ENCODE results near the gene ARHGAP25. TPM values are rescaled to one million over a fixed set of nuclear protein-coding genes. Genes with fewer than 3 reads are reported as not detected.

ARHGAP25 gene
- total and polyA plus RNA-seq, 2 experiments from 2014 or later, result 1.9 to 2.0 TPM

GRCh38 chr2:68849579-68850030, 115.0 kb downstream of the ARHGAP25 start (continued):
- TF ChIP-seq, protein P1, sequence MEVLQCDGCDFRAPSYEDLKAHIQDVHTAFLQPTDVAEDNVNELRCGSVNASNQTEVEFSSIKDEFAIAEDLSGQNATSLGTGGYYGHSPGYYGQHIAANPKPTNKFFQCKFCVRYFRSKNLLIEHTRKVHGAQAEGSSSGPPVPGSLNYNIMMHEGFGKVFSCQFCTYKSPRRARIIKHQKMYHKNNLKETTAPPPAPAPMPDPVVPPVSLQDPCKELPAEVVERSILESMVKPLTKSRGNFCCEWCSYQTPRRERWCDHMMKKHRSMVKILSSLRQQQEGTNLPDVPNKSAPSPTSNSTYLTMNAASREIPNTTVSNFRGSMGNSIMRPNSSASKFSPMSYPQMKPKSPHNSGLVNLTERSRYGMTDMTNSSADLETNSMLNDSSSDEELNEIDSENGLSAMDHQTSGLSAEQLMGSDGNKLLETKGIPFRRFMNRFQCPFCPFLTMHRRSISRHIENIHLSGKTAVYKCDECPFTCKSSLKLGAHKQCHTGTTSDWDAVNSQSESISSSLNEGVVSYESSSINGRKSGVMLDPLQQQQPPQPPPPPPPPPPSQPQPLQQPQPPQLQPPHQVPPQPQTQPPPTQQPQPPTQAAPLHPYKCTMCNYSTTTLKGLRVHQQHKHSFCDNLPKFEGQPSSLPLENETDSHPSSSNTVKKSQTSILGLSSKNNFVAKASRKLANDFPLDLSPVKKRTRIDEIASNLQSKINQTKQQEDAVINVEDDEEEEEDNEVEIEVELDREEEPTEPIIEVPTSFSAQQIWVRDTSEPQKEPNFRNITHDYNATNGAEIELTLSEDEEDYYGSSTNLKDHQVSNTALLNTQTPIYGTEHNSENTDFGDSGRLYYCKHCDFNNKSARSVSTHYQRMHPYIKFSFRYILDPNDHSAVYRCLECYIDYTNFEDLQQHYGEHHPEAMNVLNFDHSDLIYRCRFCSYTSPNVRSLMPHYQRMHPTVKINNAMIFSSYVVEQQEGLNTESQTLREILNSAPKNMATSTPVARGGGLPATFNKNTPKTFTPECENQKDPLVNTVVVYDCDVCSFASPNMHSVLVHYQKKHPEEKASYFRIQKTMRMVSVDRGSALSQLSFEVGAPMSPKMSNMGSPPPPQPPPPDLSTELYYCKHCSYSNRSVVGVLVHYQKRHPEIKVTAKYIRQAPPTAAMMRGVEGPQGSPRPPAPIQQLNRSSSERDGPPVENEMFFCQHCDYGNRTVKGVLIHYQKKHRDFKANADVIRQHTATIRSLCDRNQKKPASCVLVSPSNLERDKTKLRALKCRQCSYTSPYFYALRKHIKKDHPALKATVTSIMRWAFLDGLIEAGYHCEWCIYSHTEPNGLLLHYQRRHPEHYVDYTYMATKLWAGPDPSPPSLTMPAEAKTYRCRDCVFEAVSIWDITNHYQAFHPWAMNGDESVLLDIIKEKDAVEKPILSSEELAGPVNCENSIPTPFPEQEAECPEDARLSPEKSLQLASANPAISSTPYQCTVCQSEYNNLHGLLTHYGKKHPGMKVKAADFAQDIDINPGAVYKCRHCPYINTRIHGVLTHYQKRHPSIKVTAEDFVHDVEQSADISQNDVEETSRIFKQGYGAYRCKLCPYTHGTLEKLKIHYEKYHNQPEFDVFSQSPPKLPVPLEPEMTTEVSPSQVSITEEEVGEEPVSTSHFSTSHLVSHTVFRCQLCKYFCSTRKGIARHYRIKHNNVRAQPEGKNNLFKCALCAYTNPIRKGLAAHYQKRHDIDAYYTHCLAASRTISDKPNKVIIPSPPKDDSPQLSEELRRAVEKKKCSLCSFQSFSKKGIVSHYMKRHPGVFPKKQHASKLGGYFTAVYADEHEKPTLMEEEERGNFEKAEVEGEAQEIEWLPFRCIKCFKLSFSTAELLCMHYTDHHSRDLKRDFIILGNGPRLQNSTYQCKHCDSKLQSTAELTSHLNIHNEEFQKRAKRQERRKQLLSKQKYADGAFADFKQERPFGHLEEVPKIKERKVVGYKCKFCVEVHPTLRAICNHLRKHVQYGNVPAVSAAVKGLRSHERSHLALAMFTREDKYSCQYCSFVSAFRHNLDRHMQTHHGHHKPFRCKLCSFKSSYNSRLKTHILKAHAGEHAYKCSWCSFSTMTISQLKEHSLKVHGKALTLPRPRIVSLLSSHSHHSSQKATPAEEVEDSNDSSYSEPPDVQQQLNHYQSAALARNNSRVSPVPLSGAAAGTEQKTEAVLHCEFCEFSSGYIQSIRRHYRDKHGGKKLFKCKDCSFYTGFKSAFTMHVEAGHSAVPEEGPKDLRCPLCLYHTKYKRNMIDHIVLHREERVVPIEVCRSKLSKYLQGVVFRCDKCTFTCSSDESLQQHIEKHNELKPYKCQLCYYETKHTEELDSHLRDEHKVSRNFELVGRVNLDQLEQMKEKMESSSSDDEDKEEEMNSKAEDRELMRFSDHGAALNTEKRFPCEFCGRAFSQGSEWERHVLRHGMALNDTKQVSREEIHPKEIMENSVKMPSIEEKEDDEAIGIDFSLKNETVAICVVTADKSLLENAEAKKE (CRISPR knock-in tag; IDR thresholded peaks at IDR 0.05), result no peak
- TF ChIP-seq EZH2 (IDR thresholded peaks at IDR 0.05; ENCODE audit: low read depth, unreplicated experiment), result no peak

DNA sequence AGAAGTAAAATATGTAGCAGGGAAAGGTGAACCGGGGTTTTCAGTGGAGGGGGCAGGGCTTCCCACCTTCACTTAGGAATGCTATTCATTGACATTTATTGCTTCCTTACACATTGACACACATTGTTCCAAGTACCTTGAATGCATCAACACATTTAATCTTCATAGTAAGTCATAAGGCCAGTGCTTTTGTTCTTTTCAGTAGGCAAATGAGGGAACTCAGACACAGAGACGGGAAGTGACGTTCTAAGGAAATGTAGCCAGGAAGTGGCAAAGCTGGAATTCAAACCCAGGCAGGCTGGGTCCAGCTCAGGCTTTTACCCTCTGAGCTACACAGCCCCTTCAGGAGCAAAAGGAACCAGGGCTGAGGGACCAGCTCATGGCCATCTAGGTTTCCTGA, 115.9 kb downstream of the ARHGAP25 start:
- no peak overlapping the region for H3K27ac ChIP-seq (ENCODE audit: low read depth)
- no peaks in the 10 kb centered on the region for H3K4me1 ChIP-seq (ENCODE audit: insufficient read depth)
- H3K27ac Mint-ChIP-seq, result no peak overlapping the region
- H3K4me1 Mint-ChIP-seq, result peaks cover 4% of the 10 kb centered on the region; the same call in 1 of the 3 replicates
- no peaks in the 10 kb centered on the region for H3K36me3 Mint-ChIP-seq (ENCODE audit: low read depth)
- no peaks in the 10 kb centered on the region for H4K20me1 ChIP-seq (replicated peaks; ENCODE audit: insufficient read depth)
- H3K79me2 ChIP-seq (replicated peaks; ENCODE audit: insufficient read depth), result no peaks in the 10 kb centered on the region
- ATAC-seq, result no peak
- H3K4me3 ChIP-seq, result no peak overlapping the region
- H3K4me2 ChIP-seq, result no peak overlapping the region
- DNase-seq (ENCODE audit: low spot score), result no peak
- H3K9me3 Mint-ChIP-seq, result no peaks in the 10 kb centered on the region
- peak overlapping the region; percentile 69 for H2AFZ ChIP-seq
- H3F3A ChIP-seq (replicated peaks; ENCODE audit: low read depth), result no peaks in the 10 kb centered on the region
- H3K36me3 ChIP-seq (ENCODE audit: insufficient read depth), result no peaks in the 10 kb centered on the region
- no peak overlapping the region for H3K4me3 Mint-ChIP-seq
- H3K27me3 ChIP-seq (ENCODE audit: insufficient read depth), result no peaks in the 10 kb centered on the region
- H3K9me2 ChIP-seq (ENCODE audit: insufficient read depth), result 0 out of 2 replicates have a peak, but pooled peaks cover under 1% of the 10 kb centered on the region
- peaks cover 5% of the 10 kb centered on the region for H3K27me3 Mint-ChIP-seq (ENCODE audit: insufficient read depth, low read depth, poor library complexity)
- TF ChIP-seq CREB1 (CRISPR knock-in tag; IDR thresholded peaks at IDR 0.05; ENCODE audit: low read depth), result no peak
- TF ChIP-seq EZH2phosphoT487 (IDR thresholded peaks at IDR 0.05; ENCODE audit: unreplicated experiment), result no peak
- no peak for TF ChIP-seq ZNF331 (CRISPR knock-in tag; IDR thresholded peaks at IDR 0.05; ENCODE audit: low read depth)
- no peak for TF ChIP-seq POLR2AphosphoS5 (IDR thresholded peaks at IDR 0.05; ENCODE audit: low read depth)
- TF ChIP-seq CTCF (conservative IDR thresholded peaks at IDR 0.05; ENCODE audit: low read depth in 2 of 2), result no peak
- no peak for TF ChIP-seq JUNB (IDR thresholded peaks at IDR 0.05; ENCODE audit: unreplicated experiment)
- TF ChIP-seq REST (IDR thresholded peaks at IDR 0.05; ENCODE audit: unreplicated experiment), result no peak
- TF ChIP-seq STAT1 (IDR thresholded peaks at IDR 0.05; ENCODE audit: unreplicated experiment), result no peak
- TF ChIP-seq NANOG (IDR thresholded peaks at IDR 0.05; ENCODE audit: borderline replicate concordance), result no peak
- TF ChIP-seq ZNF114 (CRISPR knock-in tag; IDR thresholded peaks at IDR 0.05), result no peak
- TF ChIP-seq, protein P2, sequence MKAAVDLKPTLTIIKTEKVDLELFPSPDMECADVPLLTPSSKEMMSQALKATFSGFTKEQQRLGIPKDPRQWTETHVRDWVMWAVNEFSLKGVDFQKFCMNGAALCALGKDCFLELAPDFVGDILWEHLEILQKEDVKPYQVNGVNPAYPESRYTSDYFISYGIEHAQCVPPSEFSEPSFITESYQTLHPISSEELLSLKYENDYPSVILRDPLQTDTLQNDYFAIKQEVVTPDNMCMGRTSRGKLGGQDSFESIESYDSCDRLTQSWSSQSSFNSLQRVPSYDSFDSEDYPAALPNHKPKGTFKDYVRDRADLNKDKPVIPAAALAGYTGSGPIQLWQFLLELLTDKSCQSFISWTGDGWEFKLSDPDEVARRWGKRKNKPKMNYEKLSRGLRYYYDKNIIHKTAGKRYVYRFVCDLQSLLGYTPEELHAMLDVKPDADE (IDR thresholded peaks at IDR 0.05), result no peak
